Osteoblast (primary cell): ENCODE results near the gene PDIA4. TPM values are rescaled to one million over a fixed set of nuclear protein-coding genes. Genes with fewer than 3 reads are reported as not detected.
A peak's percentile ranks its signal among the peaks of the same experiment; 100 is the strongest.

Source experiments
- DNase-seq: peaks from one replicate; pipeline ENCODE4 v3.0.0; 2011; ENCODE audit warnings: low spot score, mixed read lengths; ENCODE audit not compliant: insufficient read length; ENCODE audit errors: missing footprints
- H2AFZ ChIP-seq: 2 replicates; pipeline ENCODE4 v1.6.0; 2011; ENCODE audit warnings: mild to moderate bottlenecking, low read length
- H3K27ac ChIP-seq: 2 replicates; pipeline ENCODE4 v1.5.1; 2011; ENCODE audit warnings: mild to moderate bottlenecking, low read depth, low read length, moderate library complexity
- H3K27me3 ChIP-seq: 2 replicates; pipeline ENCODE4 v1.6.0; 2012; ENCODE audit warnings: mild to moderate bottlenecking, control low read depth, inconsistent platforms, low read length, moderate library complexity; ENCODE audit not compliant: insufficient read depth
- H3K36me3 ChIP-seq: 2 replicates; pipeline ENCODE4 v1.5.1; 2011; ENCODE audit warnings: mild to moderate bottlenecking, low read length, control low read depth, moderate library complexity; ENCODE audit not compliant: insufficient read depth
- H3K4me1 ChIP-seq: 2 replicates; pipeline ENCODE4 v1.5.1; 2011; ENCODE audit warnings: mild to moderate bottlenecking, low read length, control low read depth, moderate library complexity; ENCODE audit not compliant: insufficient read depth
- H3K4me2 ChIP-seq: 2 replicates; pipeline ENCODE4 v1.6.0; 2011; ENCODE audit warnings: mild to moderate bottlenecking, low read length; ENCODE audit not compliant: insufficient read depth
- H3K4me3 ChIP-seq: fragments of 200-600 bp; sonication (generic); 3 replicates; pipeline ENCODE4 v1.5.1; 2012; ENCODE audit warnings: mild to moderate bottlenecking, low read length, inconsistent platforms; ENCODE audit not compliant: insufficient read depth
- H3K79me2 ChIP-seq: 2 replicates; pipeline ENCODE4 v1.6.0; 2012; ENCODE audit warnings: mild to moderate bottlenecking, low read length, control low read depth, inconsistent platforms; ENCODE audit not compliant: insufficient read depth
- H3K9me3 ChIP-seq: 2 replicates; pipeline ENCODE4 v1.5.1; 2011; ENCODE audit warnings: low read depth, low read length, control low read depth
- H4K20me1 ChIP-seq: 2 replicates; pipeline ENCODE4 v1.6.0; 2012; ENCODE audit warnings: mild to moderate bottlenecking, low read length, control low read depth; ENCODE audit not compliant: insufficient read depth
- CTCF ChIP-seq: IDR thresholded peaks from 2 replicates; pipeline ENCODE4 v1.5.1; 2011; ENCODE audit warnings: mild to moderate bottlenecking, low read depth, low read length, moderate library complexity; ENCODE audit errors: extremely low read depth
- small RNA-seq: library from RNA; depleted of rRNA; stranded (forward); fragments of <200 nt; gene quantifications from one replicate; pipeline ENCODE3, GENCODE V24; 2012
- total RNA-seq: library from RNA; depleted of rRNA; stranded (reverse); fragments of >200 nt; gene quantifications from 2 replicates; pipeline ENCODE4 v1.2.3, GENCODE V29; 2012

The PDIA4 gene
- total RNA-seq, 1 donor = 220 TPM

GRCh38 chr7:148958061-148958460 is 70.2 kb downstream of the PDIA4 start:
- H3K4me2 ChIP-seq = no peak overlapping the region
- no peak for DNase-seq
- H3K79me2 ChIP-seq = no peaks in the 10 kb centered on the region
- H2AFZ ChIP-seq = no peak overlapping the region
- TF ChIP-seq CTCF = no peak
- no peaks in the 10 kb centered on the region for H3K36me3 ChIP-seq
- H4K20me1 ChIP-seq = no peaks in the 10 kb centered on the region
- H3K27me3 ChIP-seq = no peaks in the 10 kb centered on the region
- H3K4me1 ChIP-seq = no peaks in the 10 kb centered on the region
- no peak overlapping the region for H3K27ac ChIP-seq
- no peaks in the 10 kb centered on the region for H3K9me3 ChIP-seq
- H3K4me3 ChIP-seq = no peak overlapping the region

- H3K4me2 ChIP-seq = no peak overlapping the region
- no peaks in the 10 kb centered on the region for H3K36me3 ChIP-seq
- H3K9me3 ChIP-seq = no peaks in the 10 kb centered on the region
- H3K4me1 ChIP-seq = no peaks in the 10 kb centered on the region
- no peak overlapping the region for H3K27ac ChIP-seq
- no peak overlapping the region for H3K4me3 ChIP-seq
- DNase-seq = no peak
- H2AFZ ChIP-seq = no peak overlapping the region
- H4K20me1 ChIP-seq = no peaks in the 10 kb centered on the region
- no peaks in the 10 kb centered on the region for H3K27me3 ChIP-seq
- no peaks in the 10 kb centered on the region for H3K79me2 ChIP-seq
- no peak for TF ChIP-seq CTCF
These were observed 73.5 kb downstream of the PDIA4 start for GRCh38 chr7:148954766-148955165.

- no peaks in the 10 kb centered on the region for H3K9me3 ChIP-seq
These were observed 74.6 kb downstream of the PDIA4 start for GRCh38 chr7:148953676-148954075.

More at GRCh38 chr7:148953676-148954075, 74.6 kb downstream of the PDIA4 start:
- Histone ChIP-seq H3K79me2 (no peaks in the 10 kb centered on the region), H3K27ac (no peak overlapping the region), H3K36me3 (no peaks in the 10 kb centered on the region), H3K4me2 (no peak overlapping the region), H4K20me1 (no peaks in the 10 kb centered on the region), H3K4me1 (no peaks in the 10 kb centered on the region), H2AFZ (no peak overlapping the region), H3K27me3 (no peaks in the 10 kb centered on the region), H3K4me3 (no peak overlapping the region)
- TF ChIP-seq CTCF = no peak
- no peak for DNase-seq

Small RNA genes lying within 50 kb of the gene (small RNA-seq; reads per million reads assigned to genes)
- not detected for gene COX6B1P1
- not detected for gene RNU6-650P
- gene RNY1 = 1,826 reads per million, percentile 99 among the genes with 10 or more reads in this experiment
- 1,030 reads per million, percentile 99 among the genes with 10 or more reads in this experiment for gene RNY3
- 261 reads per million, percentile 98 among the genes with 10 or more reads in this experiment for gene RNY4

Other genes with a start within 250 kb of the PDIA4 start
- gene EZH2, start 144.2 kb downstream of the PDIA4 start, total RNA-seq = 7.6 and 8.0 TPM in 2 replicates
- 6.5 and 7.7 TPM in 2 replicates for gene ZNF786, start 62.2 kb upstream of the PDIA4 start, total RNA-seq
- 4.3 and 4.7 TPM in 2 replicates for gene ZNF425, start 97.8 kb upstream of the PDIA4 start, total RNA-seq
- 15.9 and 17.7 TPM in 2 replicates for gene ZNF398, start 118.9 kb upstream of the PDIA4 start, total RNA-seq
- 28.6 and 30.6 TPM in 2 replicates for gene ZNF282, start 167.0 kb upstream of the PDIA4 start, total RNA-seq
- gene ZNF212, start 211.1 kb upstream of the PDIA4 start, total RNA-seq = 8.5 and 9.0 TPM in 2 replicates
- gene ZNF783, start 233.7 kb upstream of the PDIA4 start, total RNA-seq = 13.3 and 13.4 TPM in 2 replicates